HEK293T (cell line): Measurements from ENCODE around the gene CD40.

Source experiments
- ARNT ChIP-seq: fragments of 450-650 bp; IDR thresholded peaks from 2 replicates; pipeline ENCODE4 v1.6.1; 2017; ENCODE audit warnings: mild to moderate bottlenecking
- BHLHE40 ChIP-seq: fragments of 450-650 bp; IDR thresholded peaks from 2 replicates; pipeline ENCODE4 v1.6.1; 2016; ENCODE audit warnings: mild to moderate bottlenecking, moderate library complexity, borderline replicate concordance
- CTBP1 ChIP-seq: fragments of 450-650 bp; IDR thresholded peaks from 2 replicates; pipeline ENCODE4 v1.6.1; 2016; ENCODE audit warnings: borderline replicate concordance
- FOXA1 ChIP-seq: fragments of 450-650 bp; IDR thresholded peaks from 2 replicates; pipeline ENCODE4 v1.6.1; 2016; ENCODE audit warnings: mild to moderate bottlenecking
- FOXK2 ChIP-seq: fragments of 450-650 bp; IDR thresholded peaks from 2 replicates; pipeline ENCODE4 v1.6.1; 2016; ENCODE audit warnings: mild to moderate bottlenecking
- FOXM1 ChIP-seq: fragments of 450-650 bp; IDR thresholded peaks from 2 replicates; pipeline ENCODE4 v1.6.1; 2017; ENCODE audit warnings: mild to moderate bottlenecking, borderline replicate concordance
- HDGF ChIP-seq: fragments of 450-650 bp; IDR thresholded peaks from 2 replicates; pipeline ENCODE4 v1.6.1; 2017; ENCODE audit warnings: antibody characterized with exemption, borderline replicate concordance
- NFRKB ChIP-seq: fragments of 450-650 bp; IDR thresholded peaks from 2 replicates; pipeline ENCODE4 v1.6.1; 2016; ENCODE audit warnings: mild to moderate bottlenecking, moderate library complexity
- PKNOX1 ChIP-seq: fragments of 450-650 bp; IDR thresholded peaks from 2 replicates; pipeline ENCODE4 v1.6.1; 2016
- SP1 ChIP-seq: fragments of 450-650 bp; IDR thresholded peaks from 2 replicates; pipeline ENCODE4 v1.6.1; 2017
- SUZ12 ChIP-seq: fragments of 450-650 bp; IDR thresholded peaks from 2 replicates; pipeline ENCODE4 v1.6.1; 2016; ENCODE audit warnings: mild to moderate bottlenecking
- TARDBP ChIP-seq: fragments of 450-650 bp; IDR thresholded peaks from 2 replicates; pipeline ENCODE4 v1.6.1; 2016

DNA sequence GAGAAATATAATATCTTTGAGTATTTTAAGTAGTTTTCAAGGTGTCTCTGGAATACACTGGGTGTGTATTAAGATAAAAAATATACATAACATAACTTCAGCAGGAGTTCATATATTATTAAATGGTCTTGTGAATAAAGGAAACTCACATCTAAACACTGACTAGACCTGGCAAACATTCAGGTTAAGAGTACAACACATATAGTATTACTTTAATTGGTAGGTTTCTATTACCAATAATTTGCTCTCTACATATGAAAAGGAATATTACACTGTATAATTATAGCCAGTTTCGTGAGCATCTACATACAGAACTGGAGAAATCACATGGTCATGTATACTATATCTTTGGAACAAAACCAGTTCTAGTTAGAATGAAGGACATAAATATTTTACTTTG is 37.0 kb upstream of the CD40 start:
- no peak for TF ChIP-seq FOXA1
- no peak for TF ChIP-seq SP1
- TF ChIP-seq ARNT = no peak
- no peak for TF ChIP-seq FOXM1
- TF ChIP-seq CTBP1 = no peak
- TF ChIP-seq BHLHE40 = no peak
- TF ChIP-seq HDGF = no peak
- TF ChIP-seq TARDBP = no peak
- no peak for TF ChIP-seq NFRKB
- TF ChIP-seq FOXK2 = no peak
- no peak for TF ChIP-seq SUZ12
- no peak for TF ChIP-seq PKNOX1
